HepG2 (cell line): ENCODE measurements around the gene UEVLD. TPM values are rescaled to one million over a fixed set of nuclear protein-coding genes. Genes with fewer than 3 reads are reported as not detected.

Experiments used
- KAT8 ChIP-seq: IDR thresholded peaks from 2 replicates; pipeline ENCODE4 v1.6.1; 2016; ENCODE audit warnings: missing genetic modification reagents, missing compliant biosample characterization
- KDM2A ChIP-seq: sonication (generic); formaldehyde crosslinking; IDR thresholded peaks from 2 replicates; pipeline ENCODE4 v1.4.0; 2020; ENCODE audit warnings: low read depth, missing genetic modification reagents, borderline replicate concordance
- KDM3A ChIP-seq: IDR thresholded peaks from 2 replicates; pipeline ENCODE4 v1.6.1; 2018; ENCODE audit warnings: low read depth, missing compliant biosample characterization
- MAFF ChIP-seq: IDR thresholded peaks from 2 replicates; pipeline ENCODE4 v1.6.1; 2011; ENCODE audit warnings: low read depth, low read length, improper control_type of control experiment
- NR0B2 ChIP-seq: sonication (generic); formaldehyde crosslinking; IDR thresholded peaks from 2 replicates; pipeline ENCODE4 v1.4.0; 2020; ENCODE audit warnings: mild to moderate bottlenecking, missing genetic modification reagents
- SRSF9 ChIP-seq: fragments of 200-400 bp; formaldehyde crosslinking; IDR thresholded peaks from 2 replicates; pipeline ENCODE4 v1.6.1; 2018; ENCODE audit warnings: borderline replicate concordance, mild to moderate bottlenecking, low read depth, low read length; ENCODE audit not compliant: insufficient read depth, poor library complexity, severe bottlenecking
- STAG1 ChIP-seq: sonication (generic); formaldehyde crosslinking; IDR thresholded peaks from 2 replicates; pipeline ENCODE4 v1.4.0; 2020; ENCODE audit warnings: missing genetic modification reagents
- TBX2 ChIP-seq: sonication (generic); formaldehyde crosslinking; IDR thresholded peaks from 2 replicates; pipeline ENCODE4 v1.5.0; 2020; ENCODE audit warnings: missing genetic modification reagents, mild to moderate bottlenecking, borderline replicate concordance
- ZNF326 ChIP-seq: sonication (generic); formaldehyde crosslinking; IDR thresholded peaks from 2 replicates; pipeline ENCODE4 v1.4.0; 2020; ENCODE audit warnings: missing genetic modification reagents, borderline replicate concordance
- ZNF609 ChIP-seq: sonication (generic); formaldehyde crosslinking; IDR thresholded peaks from 2 replicates; pipeline ENCODE4 v1.4.0; 2020; ENCODE audit warnings: mild to moderate bottlenecking, missing genetic modification reagents, borderline replicate concordance
- ZNF644 ChIP-seq: IDR thresholded peaks from 2 replicates; pipeline ENCODE4 v1.6.1; 2016; ENCODE audit warnings: low read depth
- ZNF747 ChIP-seq: sonication (generic); formaldehyde crosslinking; IDR thresholded peaks from 2 replicates; pipeline ENCODE4 v1.8.1; 2023; ENCODE audit warnings: missing genetic modification reagents, mild to moderate bottlenecking, borderline replicate concordance
- ZNF891 ChIP-seq: sonication (generic); formaldehyde crosslinking; IDR thresholded peaks from 2 replicates; pipeline ENCODE4 v1.5.0; 2020; ENCODE audit warnings: mild to moderate bottlenecking, missing genetic modification reagents
- polyA plus RNA-seq, 8 experiments: library from polyadenylated mRNA; depleted of rRNA in 3 of 8; stranded (reverse) in 7 of 8; unstranded in 1 of 8; fragments of >200 nt; fragmentation: Illumina TruSeq in 4 of 8; extraction: Trizol in 4 of 8; gene quantifications; 2 replicates each; pipeline versions ENCODE4 v1.2.1 to v1.2.3, GENCODE V29; 2011 to 2016; ENCODE audit warnings: low read depth in 4 of 8, missing spikeins in 1 of 8, mixed read lengths in 1 of 8; ENCODE audit not compliant: insufficient read depth in 1 of 8
- total RNA-seq, 5 experiments: library from RNA; depleted of rRNA; stranded (reverse); fragments of >200 nt; fragmentation: Illumina TruSeq; extraction: Trizol; gene quantifications; 2 replicates each; pipeline ENCODE4 v1.2.3, GENCODE V29; 2016; ENCODE audit warnings: low read depth in 1 of 5
- TF ChIP-seq, protein P1 (sequence below): IDR thresholded peaks from 2 replicates; pipeline ENCODE4 v1.6.1; 2016; ENCODE audit warnings: mild to moderate bottlenecking
- TF ChIP-seq, protein P2 (sequence below): sonication (generic); formaldehyde crosslinking; IDR thresholded peaks from one replicate; pipeline ENCODE4 v1.5.1; 2020; ENCODE audit warnings: mild to moderate bottlenecking, missing genetic modification reagents; ENCODE audit errors: not compliant biosample characterization

UEVLD gene
- total and polyA plus RNA-seq, 2 of the 13 experiments (the other 11 are each of a cell fraction or from before 2014, with no cell fraction given) = 5.7 to 13.7 TPM

- TF ChIP-seq STAG1 (no peak), NR0B2 (CRISPR knock-in tag) (no peak), SRSF9 (no peak), ZNF747 (CRISPR knock-in tag) (no peak), ZNF326 (CRISPR knock-in tag) (no peak), ZNF891 (CRISPR knock-in tag) (no peak), TBX2 (no peak), MAFF (no peak), KDM2A (CRISPR knock-in tag) (no peak), ZNF644 (CRISPR knock-in tag) (peak; percentile 37; the same call in 1 of the 2 replicates), KAT8 (CRISPR knock-in tag) (0 out of 2 replicates have a peak, but pooled peaks have one; percentile 12), KDM3A (CRISPR knock-in tag) (no peak), ZNF609 (CRISPR knock-in tag) (no peak)
- TF ChIP-seq, protein P1, sequence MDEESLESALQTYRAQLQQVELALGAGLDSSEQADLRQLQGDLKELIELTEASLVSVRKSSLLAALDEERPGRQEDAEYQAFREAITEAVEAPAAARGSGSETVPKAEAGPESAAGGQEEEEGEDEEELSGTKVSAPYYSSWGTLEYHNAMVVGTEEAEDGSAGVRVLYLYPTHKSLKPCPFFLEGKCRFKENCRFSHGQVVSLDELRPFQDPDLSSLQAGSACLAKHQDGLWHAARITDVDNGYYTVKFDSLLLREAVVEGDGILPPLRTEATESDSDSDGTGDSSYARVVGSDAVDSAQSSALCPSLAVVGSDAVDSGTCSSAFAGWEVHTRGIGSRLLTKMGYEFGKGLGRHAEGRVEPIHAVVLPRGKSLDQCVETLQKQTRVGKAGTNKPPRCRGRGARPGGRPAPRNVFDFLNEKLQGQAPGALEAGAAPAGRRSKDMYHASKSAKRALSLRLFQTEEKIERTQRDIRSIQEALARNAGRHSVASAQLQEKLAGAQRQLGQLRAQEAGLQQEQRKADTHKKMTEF (CRISPR knock-in tag) = no peak
- TF ChIP-seq, protein P2, sequence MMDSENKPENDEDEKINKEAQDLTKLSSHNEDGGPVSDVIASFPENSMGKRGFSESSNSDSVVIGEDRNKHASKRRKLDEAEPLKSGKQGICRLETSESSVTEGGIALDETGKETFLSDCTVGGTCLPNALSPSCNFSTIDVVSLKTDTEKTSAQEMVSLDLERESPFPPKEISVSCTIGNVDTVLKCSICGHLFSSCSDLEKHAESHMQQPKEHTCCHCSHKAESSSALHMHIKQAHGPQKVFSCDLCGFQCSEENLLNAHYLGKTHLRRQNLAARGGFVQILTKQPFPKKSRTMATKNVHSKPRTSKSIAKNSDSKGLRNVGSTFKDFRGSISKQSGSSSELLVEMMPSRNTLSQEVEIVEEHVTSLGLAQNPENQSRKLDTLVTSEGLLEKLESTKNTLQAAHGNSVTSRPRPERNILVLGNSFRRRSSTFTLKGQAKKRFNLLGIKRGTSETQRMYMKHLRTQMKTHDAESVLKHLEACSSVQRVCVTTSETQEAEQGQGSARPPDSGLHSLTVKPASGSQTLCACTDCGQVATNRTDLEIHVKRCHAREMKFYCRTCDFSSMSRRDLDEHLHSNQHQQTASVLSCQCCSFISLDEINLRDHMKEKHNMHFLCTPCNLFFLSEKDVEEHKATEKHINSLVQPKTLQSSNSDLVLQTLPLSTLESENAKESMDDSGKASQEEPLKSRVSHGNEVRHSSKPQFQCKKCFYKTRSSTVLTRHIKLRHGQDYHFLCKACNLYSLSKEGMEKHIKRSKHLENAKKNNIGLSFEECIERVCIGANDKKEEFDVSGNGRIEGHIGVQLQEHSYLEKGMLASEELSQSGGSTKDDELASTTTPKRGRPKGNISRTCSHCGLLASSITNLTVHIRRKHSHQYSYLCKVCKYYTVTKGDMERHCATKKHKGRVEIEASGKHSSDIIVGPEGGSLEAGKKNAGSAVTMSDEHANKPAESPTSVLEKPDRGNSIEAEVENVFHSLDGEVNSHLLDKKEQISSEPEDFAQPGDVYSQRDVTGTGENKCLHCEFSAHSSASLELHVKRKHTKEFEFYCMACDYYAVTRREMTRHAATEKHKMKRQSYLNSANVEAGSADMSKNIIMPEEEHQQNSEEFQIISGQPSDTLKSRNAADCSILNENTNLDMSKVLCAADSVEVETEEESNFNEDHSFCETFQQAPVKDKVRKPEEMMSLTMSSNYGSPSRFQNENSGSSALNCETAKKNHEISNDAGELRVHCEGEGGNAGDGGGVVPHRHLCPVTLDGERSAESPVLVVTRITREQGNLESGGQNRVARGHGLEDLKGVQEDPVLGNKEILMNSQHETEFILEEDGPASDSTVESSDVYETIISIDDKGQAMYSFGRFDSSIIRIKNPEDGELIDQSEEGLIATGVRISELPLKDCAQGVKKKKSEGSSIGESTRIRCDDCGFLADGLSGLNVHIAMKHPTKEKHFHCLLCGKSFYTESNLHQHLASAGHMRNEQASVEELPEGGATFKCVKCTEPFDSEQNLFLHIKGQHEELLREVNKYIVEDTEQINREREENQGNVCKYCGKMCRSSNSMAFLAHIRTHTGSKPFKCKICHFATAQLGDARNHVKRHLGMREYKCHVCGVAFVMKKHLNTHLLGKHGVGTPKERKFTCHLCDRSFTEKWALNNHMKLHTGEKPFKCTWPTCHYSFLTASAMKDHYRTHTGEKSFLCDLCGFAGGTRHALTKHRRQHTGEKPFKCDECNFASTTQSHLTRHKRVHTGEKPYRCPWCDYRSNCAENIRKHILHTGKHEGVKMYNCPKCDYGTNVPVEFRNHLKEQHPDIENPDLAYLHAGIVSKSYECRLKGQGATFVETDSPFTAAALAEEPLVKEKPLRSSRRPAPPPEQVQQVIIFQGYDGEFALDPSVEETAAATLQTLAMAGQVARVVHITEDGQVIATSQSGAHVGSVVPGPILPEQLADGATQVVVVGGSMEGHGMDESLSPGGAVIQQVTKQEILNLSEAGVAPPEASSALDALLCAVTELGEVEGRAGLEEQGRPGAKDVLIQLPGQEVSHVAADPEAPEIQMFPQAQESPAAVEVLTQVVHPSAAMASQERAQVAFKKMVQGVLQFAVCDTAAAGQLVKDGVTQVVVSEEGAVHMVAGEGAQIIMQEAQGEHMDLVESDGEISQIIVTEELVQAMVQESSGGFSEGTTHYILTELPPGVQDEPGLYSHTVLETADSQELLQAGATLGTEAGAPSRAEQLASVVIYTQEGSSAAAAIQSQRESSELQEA (CRISPR knock-in tag) = no peak
Observed at GRCh38 chr11:18524248-18524647, 64.3 kb downstream of the UEVLD start (continued).
